G401.6 (cell line): ENCODE results near the gene LRRC8E.

Experiments
- FAIRE-seq: peaks from 2 replicates; lab custom pipeline; 2012; peaks lifted over from hg19 to GRCh38; lab: Jason Lieb, UNC

Gene LRRC8E

GRCh38 chr19:7888145-7888825 is at the start of gene LRRC8E:
TSS of gene LRRC8E (plus strand) at chr19:7888510. CDS start at chr19:7895604, 7,094 bp downstream.
- FAIRE-seq: no peak

DNA sequence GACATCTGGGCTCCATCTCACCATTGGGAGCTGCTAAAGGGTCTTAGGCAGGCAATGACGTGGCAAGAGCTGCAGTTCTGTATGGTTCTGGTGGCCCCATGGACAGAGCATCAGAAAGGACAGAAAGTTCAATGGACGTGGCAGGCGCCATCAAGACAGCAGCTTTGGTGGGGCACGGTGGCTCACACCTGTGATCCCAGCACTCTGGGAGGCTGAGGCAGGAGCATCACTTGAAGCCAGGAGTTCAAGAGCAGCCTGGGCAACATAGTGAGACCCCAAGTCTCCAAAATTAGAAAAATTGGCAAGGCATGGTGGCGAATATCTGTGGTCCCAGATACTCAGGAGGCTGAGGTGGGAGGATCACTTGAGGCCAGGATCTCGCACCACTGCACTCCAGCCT is 48.8 kb upstream of the LRRC8E start:
- no peak for FAIRE-seq

- no peak for FAIRE-seq
These were observed 47.7 kb upstream of the LRRC8E start for GRCh38 chr19:7840629-7841028.

DNA sequence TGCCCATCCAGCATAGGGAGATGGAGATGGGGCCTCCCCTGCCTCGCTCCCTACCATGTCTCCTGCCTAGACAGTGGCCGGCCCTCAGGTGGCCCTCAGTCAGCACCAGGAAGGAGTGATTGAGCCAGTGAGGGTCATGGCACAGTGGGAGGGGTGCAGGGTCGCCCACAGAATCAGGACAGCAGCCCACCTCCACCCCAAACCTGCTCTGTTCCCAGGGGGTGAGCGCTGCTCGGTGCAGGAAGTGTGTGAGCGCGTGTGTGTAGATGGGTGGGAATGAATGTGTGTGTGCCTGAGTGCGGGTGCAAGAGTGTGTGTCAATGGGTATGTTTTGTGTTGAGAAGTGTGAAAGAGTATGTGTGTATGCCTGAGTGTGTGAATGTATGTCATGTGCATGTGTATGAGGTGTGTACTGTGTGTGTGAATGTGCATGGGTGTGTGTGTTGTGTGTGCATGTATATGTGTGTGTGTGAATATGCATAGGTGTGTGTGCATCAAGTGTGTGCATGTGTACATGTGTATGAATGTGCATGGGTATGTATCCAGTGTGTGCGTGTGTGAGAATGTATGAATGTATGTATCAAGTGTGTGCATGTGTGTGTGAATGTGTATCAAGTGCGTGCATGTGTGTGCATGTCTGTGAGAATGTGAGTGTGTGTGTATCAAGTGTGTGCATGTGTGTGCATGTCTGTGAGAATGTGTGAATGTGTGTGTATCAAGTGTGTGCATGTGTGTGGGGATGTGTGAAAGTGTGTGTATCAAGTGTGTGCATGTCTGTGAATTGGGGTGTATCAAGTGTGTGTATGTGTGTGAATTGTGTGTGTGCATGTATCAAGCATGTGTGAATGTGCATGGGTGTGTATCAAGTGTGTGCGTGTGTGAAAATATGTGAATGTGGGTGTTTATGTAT is 46.3 kb upstream of the LRRC8E start:
- FAIRE-seq: no peak

DNA sequence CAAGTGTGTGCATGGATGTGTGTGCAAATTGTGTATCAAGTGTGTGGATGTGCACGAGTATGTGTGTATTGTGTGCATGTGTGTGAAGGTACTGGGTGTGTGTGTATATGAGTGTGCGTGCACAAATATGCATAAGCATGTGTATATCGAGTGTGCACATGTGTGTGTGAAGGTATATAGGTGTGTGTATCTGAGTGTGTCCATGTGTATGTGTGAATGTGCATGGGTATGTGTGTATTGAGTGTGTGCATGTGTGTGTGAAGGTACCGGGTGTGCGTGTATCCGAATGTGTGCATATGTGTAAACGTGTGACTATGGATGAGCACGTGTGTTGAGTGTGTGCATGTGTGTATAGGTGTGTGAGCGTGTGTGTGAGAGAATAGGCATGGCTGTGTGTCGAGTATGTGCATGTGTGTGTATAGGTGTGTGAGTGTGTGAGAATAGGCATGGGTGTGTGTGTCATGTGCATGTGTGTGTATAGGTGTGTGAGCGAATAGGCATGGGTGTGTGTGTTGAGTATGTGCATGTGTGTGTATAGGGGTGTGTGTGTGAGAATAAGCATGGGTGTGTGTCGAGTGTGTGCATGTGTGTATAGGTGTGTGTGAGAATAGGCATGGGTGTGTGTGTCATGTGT is 45.5 kb upstream of the LRRC8E start:
- no peak for FAIRE-seq

- FAIRE-seq: no peak
These were observed 44.8 kb upstream of the LRRC8E start for GRCh38 chr19:7843521-7843920.

DNA sequence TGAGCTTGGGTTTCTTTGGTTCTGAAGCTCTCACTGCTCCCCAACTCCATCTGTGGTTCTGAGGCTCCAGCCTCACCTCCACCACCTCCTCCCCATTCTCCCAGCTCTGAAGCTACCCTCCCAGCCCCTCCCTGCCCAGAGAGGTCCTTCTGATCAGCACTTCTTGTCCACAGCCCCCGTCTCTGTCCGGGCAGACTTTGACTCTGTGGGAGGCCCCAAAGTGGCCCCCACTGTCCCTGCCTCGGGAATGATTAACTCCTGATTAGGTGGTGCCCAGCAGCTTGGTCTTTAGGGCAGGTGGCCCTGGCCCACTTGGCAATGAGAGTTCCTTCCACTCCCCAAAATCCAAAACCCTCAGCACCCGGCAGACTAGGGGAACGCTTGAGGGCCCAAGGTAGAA is 43.9 kb upstream of the LRRC8E start:
- no peak for FAIRE-seq

DNA sequence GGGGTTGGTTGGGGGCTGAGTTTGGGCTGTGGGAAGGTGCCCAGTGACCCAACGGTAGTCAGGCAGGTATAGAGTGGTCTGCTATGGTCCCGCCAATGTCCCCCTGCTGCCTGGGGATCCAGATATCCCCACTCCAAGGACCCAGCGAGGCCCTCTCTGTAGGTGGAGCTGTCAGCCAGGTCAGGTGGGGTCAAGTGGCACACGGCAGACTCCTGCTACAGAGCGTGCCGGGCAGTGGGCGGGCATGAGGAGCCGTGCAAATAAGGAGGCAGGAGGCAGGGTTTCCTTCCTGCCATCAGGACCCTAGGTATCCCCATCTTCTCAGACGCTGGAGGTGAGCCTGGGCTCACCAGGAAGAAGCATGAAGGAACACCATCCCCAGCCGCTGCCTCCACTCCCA is 43.4 kb upstream of the LRRC8E start:
- no peak for FAIRE-seq

- no peak for FAIRE-seq
These were observed 42.7 kb upstream of the LRRC8E start for GRCh38 chr19:7845390-7846154.

DNA sequence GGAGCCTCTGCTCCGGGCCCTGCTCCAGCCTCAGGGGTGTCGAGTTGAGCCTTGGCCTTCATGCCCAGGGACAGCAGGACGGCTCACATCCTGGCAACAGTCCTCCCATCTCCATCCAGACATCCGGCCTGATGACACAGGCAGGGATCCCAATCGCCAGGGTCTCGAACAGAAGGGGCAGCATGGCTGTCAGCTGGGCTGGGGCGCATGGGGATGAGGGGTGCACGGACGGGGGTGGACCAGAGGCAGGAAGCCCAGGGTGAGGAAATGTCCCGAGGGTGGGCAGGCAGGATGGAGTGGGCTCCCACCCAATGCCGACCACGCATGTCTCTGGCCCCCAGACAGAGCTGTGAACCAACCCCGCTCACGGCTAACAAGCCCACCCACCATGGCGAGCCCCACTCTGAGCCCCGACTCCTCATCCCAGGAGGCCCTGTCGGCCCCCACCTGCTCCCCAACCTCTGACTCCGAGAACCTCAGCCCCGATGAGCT is 42.1 kb upstream of the LRRC8E start:
- no peak for FAIRE-seq

GRCh38 chr19:7847664-7848063 is 40.6 kb upstream of the LRRC8E start:
- FAIRE-seq: no peak

GRCh38 chr19:7848779-7849457 is 39.4 kb upstream of the LRRC8E start:
- no peak for FAIRE-seq

GRCh38 chr19:7849631-7849999 is 38.7 kb upstream of the LRRC8E start:
- FAIRE-seq: no peak

DNA sequence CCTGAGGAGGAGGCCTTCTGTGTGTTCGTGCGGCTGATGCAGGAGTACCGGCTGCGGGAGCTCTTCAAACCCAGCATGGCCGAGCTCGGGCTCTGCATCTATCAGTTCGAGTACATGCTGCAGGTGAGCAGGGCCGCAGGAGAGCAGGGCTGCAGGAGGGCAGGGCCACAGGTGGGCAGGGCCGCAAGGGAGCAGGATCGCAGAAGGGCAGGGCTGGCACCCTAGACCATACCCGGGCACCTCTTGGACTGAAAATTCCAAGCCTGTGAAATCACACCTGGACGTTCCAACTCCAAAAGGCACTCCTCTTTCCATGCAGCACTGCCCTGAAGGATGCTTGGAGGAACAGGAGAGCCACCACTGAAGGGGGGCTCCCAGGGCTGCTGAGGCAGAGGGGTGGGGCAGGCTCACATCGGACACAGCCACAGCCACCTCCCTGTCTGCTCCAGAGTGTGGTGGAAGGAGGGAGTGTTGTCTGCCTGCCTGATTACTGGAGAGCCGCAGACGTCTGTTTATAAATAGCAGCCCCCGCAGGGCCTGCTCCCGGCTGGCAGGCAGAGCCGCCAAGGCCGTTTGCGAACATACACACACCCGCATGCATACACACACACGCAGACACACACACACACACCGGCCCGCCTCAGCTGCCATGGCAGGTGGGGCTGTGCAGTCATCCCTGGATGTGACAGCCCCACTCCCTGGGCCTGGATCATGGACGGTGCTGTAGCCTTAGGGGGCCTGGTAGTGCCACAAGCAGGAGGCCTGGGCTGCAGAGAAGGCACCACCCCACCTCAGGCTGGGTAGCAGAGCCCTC is 38.1 kb upstream of the LRRC8E start:
- FAIRE-seq: no peak

GRCh38 chr19:7850945-7851622 is 37.2 kb upstream of the LRRC8E start:
- FAIRE-seq: no peak

DNA sequence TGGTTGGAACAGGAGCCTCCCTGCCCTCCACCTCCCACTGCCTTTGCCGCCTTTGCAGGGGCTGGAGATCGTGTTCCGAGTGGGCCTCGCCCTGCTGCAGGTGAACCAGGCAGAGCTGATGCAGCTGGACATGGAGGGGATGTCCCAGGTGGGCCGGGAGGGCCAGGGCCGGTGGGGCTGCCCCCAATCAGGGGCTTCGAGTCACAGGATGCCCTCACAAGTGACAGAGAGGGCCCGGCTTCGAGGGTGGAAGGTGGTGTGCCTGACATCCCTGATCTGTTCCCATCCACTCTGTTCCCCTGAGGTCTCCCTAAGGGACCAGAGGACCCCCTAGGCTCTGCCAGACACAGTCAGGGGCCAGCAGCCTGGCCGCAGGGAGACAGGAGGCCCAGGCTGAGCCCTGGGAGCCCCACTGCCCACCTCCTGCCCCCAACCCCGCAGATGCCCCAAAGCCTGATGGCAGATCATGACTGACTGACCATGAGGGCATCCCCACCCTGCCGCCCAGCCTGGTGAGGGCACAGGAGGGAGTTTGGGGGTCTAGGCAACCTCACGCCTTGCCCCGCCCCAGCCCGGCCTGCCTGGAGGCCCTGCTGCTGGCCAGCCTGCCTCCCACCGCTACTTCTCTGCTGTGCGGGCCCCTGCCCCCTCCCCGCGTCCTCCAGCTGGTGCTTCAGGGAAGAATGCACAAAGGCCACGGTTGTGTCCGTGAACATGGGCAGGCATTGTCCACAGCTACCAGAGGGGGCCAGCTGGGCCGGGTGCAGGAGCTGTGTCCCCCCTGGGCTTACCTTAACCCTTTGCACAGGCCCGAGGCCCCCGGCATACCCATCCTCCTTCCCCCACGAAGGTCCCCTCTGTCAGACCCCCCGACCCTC is 36.4 kb upstream of the LRRC8E start:
- FAIRE-seq: no peak

DNA sequence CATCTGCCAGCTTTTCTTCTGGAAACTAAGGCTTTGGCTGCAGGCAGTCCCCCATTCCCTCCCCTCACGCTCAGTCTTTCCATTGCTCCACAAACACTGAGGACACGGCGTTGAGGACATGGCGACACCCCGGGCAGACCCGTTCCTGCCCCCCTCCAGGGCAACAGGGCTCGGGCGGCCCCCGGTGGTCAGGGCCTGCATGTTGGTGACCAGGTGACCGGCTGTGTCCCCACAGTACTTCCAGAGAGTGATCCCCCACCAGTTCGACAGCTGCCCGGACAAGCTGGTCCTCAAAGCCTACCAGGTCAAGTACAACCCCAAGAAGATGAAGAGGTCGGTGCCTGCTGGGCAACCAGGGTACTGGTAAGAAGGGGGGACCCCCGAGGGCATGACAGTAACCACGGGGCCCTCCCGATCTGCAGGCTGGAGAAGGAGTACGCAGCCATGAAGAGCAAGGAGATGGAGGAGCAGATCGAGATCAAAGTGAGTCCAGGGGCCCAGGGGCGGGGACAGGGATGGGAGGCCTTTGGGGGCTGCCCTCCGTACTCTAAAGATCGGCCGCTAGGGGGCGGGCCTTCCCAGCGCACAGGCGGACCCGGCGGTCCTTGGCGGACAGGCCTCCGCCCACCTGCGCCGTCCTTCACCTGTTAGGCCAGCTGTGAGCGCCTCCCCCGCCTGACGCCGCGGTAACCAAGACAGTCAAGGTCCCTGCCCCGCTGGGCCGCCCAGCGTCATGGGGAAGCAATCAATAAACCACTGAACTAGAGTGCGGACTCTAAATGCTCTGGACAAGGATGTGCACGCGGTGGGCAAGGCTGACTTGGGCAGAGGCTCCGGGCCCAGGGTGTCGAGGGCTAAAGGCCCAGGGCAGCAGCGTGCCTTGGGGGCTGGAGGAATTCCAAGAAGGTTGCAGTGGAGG is 35.2 kb upstream of the LRRC8E start:
- no peak for FAIRE-seq

DNA sequence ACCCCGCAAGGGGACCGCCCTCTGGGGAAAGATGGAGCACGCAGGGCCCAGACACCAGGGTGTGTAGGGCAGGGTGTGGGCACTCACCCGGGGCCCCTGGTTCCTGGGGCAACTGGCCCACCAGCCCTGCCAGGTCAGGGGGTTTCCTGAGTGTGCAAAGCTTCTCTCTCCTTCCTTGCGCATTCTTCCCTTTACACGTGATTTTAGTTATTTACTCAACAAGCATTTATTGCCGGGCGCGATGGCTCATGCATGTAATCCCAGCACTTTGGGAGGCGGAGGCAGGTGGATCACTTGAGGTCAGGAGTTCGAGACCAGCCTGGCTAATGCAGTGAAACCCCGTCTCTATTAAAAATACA is 34.6 kb upstream of the LRRC8E start:
- no peak for FAIRE-seq
